Calu3 (cell line): Measurements from ENCODE around the gene CNTN3. TPM values are rescaled to one million over a fixed set of nuclear protein-coding genes. Genes with fewer than 3 reads are reported as not detected.

Experiments
- BruUV-seq: library from RNA; stranded (reverse); fragments of 400-500 nt; replicated peaks from 2 replicates; lab custom pipeline; 2021; lab: Mats Ljungman, UMichigan
- CTCF ChIA-PET: fragments of 300-600 bp; sonication (Branson Sonifier 250); formaldehyde crosslinking; loops from one replicate; lab custom pipeline; 2022; ENCODE audit warnings: antibody characterized with exemption; lab: Charles Lee
- DNase-seq: peaks from one replicate; pipeline ENCODE4 v3.0.0; 2022
- H3K27ac Mint-ChIP-seq: one replicate; pipeline ENCODE4 v1.8.0; 2022; ENCODE audit warnings: mixed read lengths; ENCODE audit not compliant: unreplicated experiment
- H3K27me3 Mint-ChIP-seq: one replicate; pipeline ENCODE4 v1.8.0; 2022; ENCODE audit warnings: mixed read lengths; ENCODE audit not compliant: unreplicated experiment
- H3K36me3 Mint-ChIP-seq: one replicate; pipeline ENCODE4 v1.8.0; 2022; ENCODE audit warnings: mild to moderate bottlenecking, moderate library complexity, mixed read lengths; ENCODE audit not compliant: insufficient read depth, unreplicated experiment
- H3K4me1 Mint-ChIP-seq: one replicate; pipeline ENCODE4 v1.8.0; 2022; ENCODE audit warnings: mild to moderate bottlenecking, low read depth, mixed read lengths; ENCODE audit not compliant: unreplicated experiment
- H3K4me3 Mint-ChIP-seq: one replicate; pipeline ENCODE4 v1.8.0; 2022; ENCODE audit warnings: mild to moderate bottlenecking, low read depth, moderate library complexity, mixed read lengths; ENCODE audit not compliant: unreplicated experiment
- H3K9me3 Mint-ChIP-seq: one replicate; pipeline ENCODE4 v1.8.0; 2022; ENCODE audit warnings: low read depth, mixed read lengths; ENCODE audit not compliant: unreplicated experiment
- CTCF ChIP-seq: fragments of 200-600 bp; IDR thresholded peaks from one replicate; pipeline ENCODE4 v1.8.0; 2022; ENCODE audit warnings: antibody characterized with exemption; ENCODE audit not compliant: unreplicated experiment
- intact Hi-C: fragments of 100-400 bp; cut with micrococcal nuclease; formaldehyde crosslinking; loops from one replicate; pipeline ENCODE4 v1.10.0; 2022; ENCODE audit not compliant: unreplicated experiment
- total RNA-seq: library from RNA; stranded (reverse); gene quantifications from 2 replicates; pipeline ENCODE4 v1.2.3, GENCODE V29; 2022

The CNTN3 gene
- total RNA-seq, 1 experiment from 2014 or later = not detected

GRCh38 chr3:74623261-74623836 is 8.9 kb upstream of the CNTN3 start:
- no peaks in the 10 kb centered on the region for H3K36me3 Mint-ChIP-seq
- no TSS peak for BruUV-seq
- CTCF ChIA-PET = no interaction called here
- no peak overlapping the region for H3K27ac Mint-ChIP-seq
- no peaks in the 10 kb centered on the region for H3K4me1 Mint-ChIP-seq
- no peak overlapping the region for H3K4me3 Mint-ChIP-seq
- intact Hi-C loops = no loop called here
- H3K27me3 Mint-ChIP-seq = no peaks in the 10 kb centered on the region
- no peaks in the 10 kb centered on the region for H3K9me3 Mint-ChIP-seq
- TF ChIP-seq CTCF = no peak
- no peak for DNase-seq

- Mint-ChIP-seq H3K4me1 (no peaks in the 10 kb centered on the region), H3K27me3 (no peaks in the 10 kb centered on the region), H3K9me3 (no peaks in the 10 kb centered on the region), H3K4me3 (no peak overlapping the region), H3K36me3 (no peaks in the 10 kb centered on the region), H3K27ac (no peak overlapping the region)
- no peak for DNase-seq
- CTCF ChIA-PET = no interaction called here
- intact Hi-C loops = no loop called here
- no TSS peak for BruUV-seq
- no peak for TF ChIP-seq CTCF
These were observed 7.1 kb upstream of the CNTN3 start for GRCh38 chr3:74621581-74621980.

GRCh38 chr3:74617776-74618175 is 3.3 kb upstream of the CNTN3 start:
- H3K36me3 Mint-ChIP-seq = no peaks in the 10 kb centered on the region
- BruUV-seq = no TSS peak
- intact Hi-C loops = no loop called here
- no peaks in the 10 kb centered on the region for H3K4me1 Mint-ChIP-seq
- no peak overlapping the region for H3K4me3 Mint-ChIP-seq
- H3K9me3 Mint-ChIP-seq = no peaks in the 10 kb centered on the region
- no peaks in the 10 kb centered on the region for H3K27me3 Mint-ChIP-seq
- H3K27ac Mint-ChIP-seq = no peak overlapping the region
- no peak for DNase-seq
- CTCF ChIA-PET = no interaction called here
- TF ChIP-seq CTCF = no peak

GRCh38 chr3:74613521-74614106 is 845 bp downstream of the CNTN3 start:
- H3K4me1 Mint-ChIP-seq = no peaks in the 10 kb centered on the region
- no TSS peak for BruUV-seq
- no peak for TF ChIP-seq CTCF
- no peak overlapping the region for H3K27ac Mint-ChIP-seq
- CTCF ChIA-PET = interaction anchor here (0.5 kb wide), 1 partner anchor 1612 kb away, joined by 4 read pairs; no protein-coding TSS in a partner anchor
- H3K4me3 Mint-ChIP-seq = no peak overlapping the region
- intact Hi-C loops = no loop called here
- peaks cover 10% of the 10 kb centered on the region for H3K9me3 Mint-ChIP-seq
- H3K27me3 Mint-ChIP-seq = no peaks in the 10 kb centered on the region
- no peak for DNase-seq
- no peaks in the 10 kb centered on the region for H3K36me3 Mint-ChIP-seq
